KBM-7 (cell line): ENCODE data around the gene MRPS23.
A peak's percentile ranks its signal among the peaks of the same experiment; 100 is the strongest.

Experiments used
- DNase-seq: peaks from one replicate; pipeline ENCODE4 v3.0.0-alpha.2; 2015
- in situ Hi-C: fragments of 300-500 bp; cut with MboI; formaldehyde crosslinking; loops from 2 replicates; pipeline ENCODE4 v1.14.3; 2020; ENCODE audit warnings: low sequenced_read_pairs, low pct_unique_long_range_greater_than_20kb, mixed read lengths

Gene MRPS23

DNA sequence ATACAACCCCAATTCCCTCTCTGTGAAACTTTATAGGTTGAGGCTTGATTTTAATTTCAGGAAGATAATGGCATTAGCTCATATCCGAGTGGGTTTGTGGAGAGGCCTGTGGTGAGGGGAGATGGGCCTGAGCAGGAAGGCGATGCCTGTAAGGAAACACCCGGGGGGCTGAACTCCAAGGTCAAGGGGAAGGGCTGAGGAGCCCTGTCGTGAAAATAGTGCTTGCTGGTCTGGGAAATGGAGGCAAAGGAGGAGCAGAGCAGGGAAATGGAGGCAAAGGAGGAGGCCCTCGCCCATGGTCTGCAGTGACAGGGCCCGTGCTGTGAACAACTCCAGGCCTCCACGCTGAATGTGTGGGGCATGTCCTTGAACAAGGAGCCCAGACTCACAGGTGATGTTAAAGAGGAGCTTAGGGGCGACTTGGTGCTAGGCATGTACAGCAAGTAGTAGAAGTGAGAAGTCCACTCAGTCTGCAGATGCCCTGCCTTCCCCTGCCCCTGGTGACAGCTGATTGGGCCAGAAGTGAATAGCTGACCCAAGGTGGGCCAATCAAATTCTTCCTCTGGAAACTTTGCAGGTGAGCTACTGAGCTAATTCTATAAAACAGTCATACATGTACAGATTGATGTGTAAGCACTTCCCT lies 38.1 kb downstream of the MRPS23 start:
- in situ Hi-C loops: no loop called here

DNA sequence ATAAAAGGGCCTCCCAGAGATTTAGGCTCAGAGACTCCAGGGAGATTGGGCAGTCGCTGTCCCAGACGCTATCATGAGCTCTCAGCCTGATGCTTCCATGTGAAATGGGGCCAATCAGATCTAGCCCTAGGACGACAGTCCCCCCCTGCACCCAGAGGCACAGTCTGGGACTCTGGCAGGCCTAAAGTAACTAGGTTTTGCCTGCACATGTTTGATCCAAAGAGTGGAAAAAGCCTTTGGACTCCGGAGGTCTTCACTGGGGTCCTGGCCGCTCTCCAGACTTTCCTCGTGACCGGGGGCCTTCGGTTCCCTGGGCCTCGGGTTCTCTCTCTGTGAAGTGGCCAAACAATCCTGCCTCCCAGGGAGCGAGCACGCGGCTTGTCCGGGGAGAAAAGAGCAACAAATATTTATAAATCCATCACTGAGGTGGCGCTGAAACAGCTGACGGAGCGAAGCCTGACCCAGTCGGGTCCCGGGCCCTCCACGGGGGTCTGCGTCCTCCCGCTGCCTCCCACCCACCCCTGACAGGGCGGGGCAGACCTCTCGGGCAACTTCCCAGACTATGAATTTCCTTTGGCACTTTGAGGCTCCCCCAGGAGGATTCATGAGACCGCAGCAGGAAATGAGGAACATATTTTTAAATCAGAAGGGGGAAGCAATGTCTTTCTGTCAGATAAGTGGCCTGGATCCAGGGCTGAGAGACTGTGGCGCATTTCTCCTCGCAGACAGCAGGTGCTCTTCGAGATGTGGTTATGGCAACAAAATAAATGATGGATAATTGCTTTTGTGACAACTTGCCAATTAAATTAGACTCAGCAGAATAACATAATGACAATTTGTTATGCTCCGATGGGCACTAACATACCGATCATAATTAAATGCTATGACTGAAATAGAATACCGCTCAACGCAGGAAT lies 38.9 kb downstream of the MRPS23 start:
- in situ Hi-C loops: no loop called here
- DNase-seq: peak; percentile 88

More for the DNA sequence above, 38.1 kb downstream of the MRPS23 start:
- no peak for DNase-seq

DNA sequence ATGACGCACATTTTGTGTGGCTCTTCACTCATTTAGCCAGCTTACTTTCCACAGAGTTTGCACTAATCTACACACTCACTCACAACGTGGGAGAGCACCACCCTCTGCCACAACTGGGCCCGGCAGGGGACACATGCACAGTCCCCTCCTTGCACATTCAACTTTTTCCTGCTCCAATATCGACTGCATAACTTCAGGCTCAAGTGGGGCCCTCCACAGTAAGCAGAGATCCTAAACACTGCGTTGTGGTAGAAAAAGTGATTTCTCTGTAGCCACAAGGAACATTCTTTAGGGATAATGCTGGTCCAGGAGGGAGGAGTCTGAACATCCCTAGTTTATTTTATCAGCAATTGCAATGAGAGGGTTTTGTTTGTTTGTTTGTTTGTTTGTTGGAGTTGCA lies 40.0 kb downstream of the MRPS23 start:
- DNase-seq: no peak
- in situ Hi-C loops: no loop called here

DNA sequence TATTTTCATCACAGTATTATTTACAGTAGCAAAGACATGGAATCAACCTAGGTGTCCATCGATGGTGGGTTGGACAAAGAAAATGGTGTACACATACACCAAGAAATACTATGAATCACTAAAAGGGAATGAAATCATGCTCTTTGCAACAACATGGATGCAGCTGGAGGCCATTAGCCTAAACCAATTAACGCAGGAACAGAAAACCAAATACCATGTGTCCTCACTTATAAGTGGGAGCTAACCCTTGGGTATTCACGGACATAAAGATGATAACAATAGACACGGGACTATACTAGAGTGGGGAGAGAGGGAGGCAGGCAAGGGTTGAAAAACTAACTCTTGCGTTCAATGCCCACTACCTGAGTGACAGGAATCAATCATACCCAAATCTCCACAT lies 41.0 kb downstream of the MRPS23 start:
- no peak for DNase-seq
- in situ Hi-C loops: no loop called here

DNA sequence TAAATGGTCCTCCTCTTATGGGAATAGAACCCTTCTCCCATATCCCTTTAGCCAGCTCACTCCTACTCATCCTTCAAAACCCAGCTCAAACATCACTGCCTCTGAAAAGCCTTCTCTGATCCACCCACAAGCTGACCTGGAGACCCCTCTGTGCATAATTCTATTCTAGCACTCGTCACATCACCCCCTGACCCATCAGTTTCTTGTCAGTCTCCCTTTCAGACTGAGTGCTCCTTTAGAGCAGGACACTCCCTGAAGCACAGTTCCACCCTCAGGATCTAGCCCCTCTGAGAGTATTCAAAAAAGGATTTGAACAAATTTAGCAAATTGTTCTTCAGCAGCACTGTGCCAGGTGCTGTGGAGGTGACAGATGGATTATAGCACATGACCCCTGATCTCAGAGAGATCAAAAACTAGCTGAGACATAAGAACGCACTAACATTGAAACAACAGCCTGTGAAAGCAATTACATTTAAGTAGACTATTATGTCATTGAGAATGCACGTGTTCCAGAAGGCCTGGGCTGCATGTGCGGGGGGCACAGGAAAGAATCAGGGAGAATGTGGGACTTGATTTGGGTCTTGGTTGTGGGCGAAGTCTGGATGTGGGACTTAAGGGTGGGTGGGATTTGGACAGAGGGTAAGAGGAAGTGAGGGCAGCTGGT lies 43.5 kb downstream of the MRPS23 start:
- in situ Hi-C loops: no loop called here
- no peak for DNase-seq

DNA sequence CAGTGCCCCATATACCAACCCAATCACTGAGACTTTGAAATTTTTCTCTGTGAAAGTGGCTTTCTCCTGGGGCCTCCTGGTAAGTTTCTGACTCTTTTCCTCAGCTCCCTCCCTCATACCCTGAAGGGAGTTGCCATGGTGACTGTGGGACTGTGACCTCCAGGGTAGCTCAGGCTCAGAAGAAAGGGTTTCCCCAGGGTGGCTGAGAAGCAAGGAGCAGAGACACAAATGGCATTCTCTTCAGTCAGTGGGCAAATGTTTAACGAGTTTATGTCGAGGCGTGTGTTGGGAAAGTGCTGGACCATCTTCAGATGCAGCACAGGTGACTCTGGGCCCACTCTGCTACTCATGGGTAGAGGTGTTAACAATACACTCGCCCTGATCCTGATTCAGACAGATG lies 46.8 kb downstream of the MRPS23 start:
- in situ Hi-C loops: no loop called here
- no peak for DNase-seq

DNA sequence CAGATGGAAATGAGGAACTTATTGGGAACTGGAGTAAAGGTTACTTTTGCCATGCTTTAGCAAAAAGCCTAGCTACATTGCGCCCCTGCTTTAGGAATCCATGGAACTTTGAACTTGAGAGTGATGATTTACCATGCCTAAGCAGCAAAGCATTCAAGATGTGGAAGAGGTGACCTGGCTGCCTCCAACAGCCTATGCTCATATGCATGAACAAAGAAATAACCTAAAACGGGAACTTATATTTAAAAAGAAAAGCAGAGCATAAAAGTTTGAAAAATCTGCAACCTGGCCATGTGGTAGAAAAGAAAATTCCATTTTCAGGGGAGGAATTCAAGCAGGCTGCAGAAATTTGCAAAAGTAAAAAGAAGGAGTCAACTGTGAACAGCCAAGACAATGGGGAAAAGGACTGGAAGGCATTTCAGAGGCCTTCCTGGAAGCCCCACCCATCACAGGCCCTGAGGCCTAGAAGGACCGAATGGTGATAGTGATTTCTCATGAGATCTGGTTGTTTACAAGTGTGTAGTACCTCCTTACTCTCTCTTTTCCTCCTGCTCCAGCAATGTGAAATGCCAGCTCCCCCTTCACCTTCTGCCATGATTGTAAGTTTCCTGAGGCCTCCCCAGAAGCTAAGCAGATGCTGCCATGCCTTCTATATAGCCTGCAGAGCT lies 48.7 kb downstream of the MRPS23 start:
- no peak for DNase-seq
- in situ Hi-C loops: no loop called here

DNA sequence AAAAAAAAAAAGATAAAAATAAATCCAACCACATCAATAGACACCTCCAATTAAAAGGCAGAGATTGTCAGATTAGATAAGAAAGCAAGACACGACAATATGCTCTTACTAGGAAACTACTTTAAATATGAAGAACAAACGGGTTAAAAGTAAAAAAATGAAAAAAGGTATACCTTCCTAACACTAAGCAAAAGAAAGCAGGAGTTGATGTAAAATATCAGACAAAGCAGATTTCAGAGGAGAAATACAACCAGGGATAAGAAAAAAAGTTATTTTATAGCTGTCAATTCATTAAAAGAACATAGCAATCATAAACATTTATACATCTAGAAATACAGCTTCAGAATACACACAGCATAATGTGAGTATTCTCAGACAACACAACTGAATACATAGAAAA lies 55.0 kb downstream of the MRPS23 start:
- no peak for DNase-seq
- in situ Hi-C loops: no loop called here

DNA sequence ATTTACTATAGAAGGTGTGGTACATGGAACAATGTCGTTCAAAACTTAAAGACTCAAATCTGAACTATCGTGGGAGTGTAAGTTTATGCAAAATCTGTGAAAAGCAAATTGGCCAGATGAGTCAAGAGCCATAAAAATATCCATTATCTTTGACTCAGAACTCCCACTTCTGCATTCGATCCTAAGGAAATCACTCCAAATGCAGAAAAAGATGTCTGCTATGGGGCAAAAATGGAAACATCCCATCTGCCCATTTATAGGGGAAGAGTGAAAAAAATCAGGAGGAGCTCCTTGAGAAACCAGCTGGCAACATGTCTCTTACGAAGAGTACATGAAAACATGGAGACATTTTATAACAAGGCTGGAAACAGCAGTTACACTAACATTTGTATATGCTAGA lies 61.1 kb downstream of the MRPS23 start:
- no peak for DNase-seq
- in situ Hi-C loops: no loop called here

DNA sequence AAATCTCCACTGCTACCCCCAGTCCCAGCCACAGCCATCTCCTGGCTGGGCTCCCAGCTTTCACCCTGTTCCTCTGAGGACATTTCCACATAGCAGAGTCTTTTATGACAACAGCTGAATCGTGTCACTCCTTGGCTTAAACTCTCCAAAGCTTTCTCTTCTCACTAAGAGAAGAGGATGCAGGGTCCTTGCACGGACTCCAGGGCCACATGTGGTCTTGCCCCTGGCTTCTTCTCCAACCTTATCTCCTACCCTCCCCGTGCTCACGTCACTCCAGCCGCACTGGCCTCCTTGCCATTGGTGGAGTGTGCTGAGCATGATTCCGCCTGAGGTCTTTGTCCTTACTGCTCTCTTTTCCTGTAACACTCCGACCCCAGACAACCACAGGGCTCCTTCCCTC lies 64.8 kb downstream of the MRPS23 start:
- no peak for DNase-seq
- in situ Hi-C loops: no loop called here
